ENCODE data around the gene PNN. TPM values are rescaled to one million over a fixed set of nuclear protein-coding genes. Genes with fewer than 3 reads are reported as not detected.
"Not testable (repeated sequence)": the region's sequence is repeated elsewhere in the genome, so short reads cannot be mapped to it uniquely, and the experiment has no call there.

Gene PNN
- total and polyA plus RNA-seq, 10 of the 15 experiments (the other 5 are each of a cell fraction or from before 2014, with no cell fraction given) = 44.2 to 166 (median 91.0) TPM

GRCh38 chr14:39203659-39204606, 28.9 kb downstream of the PNN start:
- ChIA-PET SMC1A (ENCODE audit: uncharacterized antibody, unreplicated experiment) (interaction anchor here (0.7 to 1.3 kb wide), 2 partner anchors 15 to 171 kb away, joined by 3 read pairs; no protein-coding TSS in a partner anchor), CTCF (no interaction called here), POLR2A (no interaction called here), RAD21 (ENCODE audit: unreplicated experiment) (no interaction called here)
- no peak for ATAC-seq
- Histone ChIP-seq H3K36me3 (ENCODE audit: control insufficient read depth in 2 of 2, insufficient read depth in 2 of 2, low read length in 1 of 2) (no peaks in the 10 kb centered on the region), H3K4me3 (no peak overlapping the region), H3K4me2 (ENCODE audit: control insufficient read depth, insufficient read depth) (no peak overlapping the region), H2AFZ (ENCODE audit: control insufficient read depth, low read depth, low read length) (no peak overlapping the region), H4K20me1 (ENCODE audit: control insufficient read depth, insufficient read depth) (no peaks in the 10 kb centered on the region), H3K79me2 (ENCODE audit: control insufficient read depth, insufficient read depth, low read length) (no peaks in the 10 kb centered on the region), H3K4me1 (ENCODE audit: control insufficient read depth, insufficient read depth, low read length) (no peaks in the 10 kb centered on the region), H3K9ac (ENCODE audit: control insufficient read depth, insufficient read depth, low read length) (no peak overlapping the region), H3K27ac (ENCODE audit: control insufficient read depth, insufficient read depth) (no peak overlapping the region), H3K9me3 (replicated peaks; ENCODE audit: control insufficient read depth, insufficient read depth, low read length) (no peaks in the 10 kb centered on the region), H3K27me3 (replicated peaks in 1 of 2; ENCODE audit: control insufficient read depth in 2 of 2, insufficient read depth in 2 of 2, low read length in 1 of 2) (no peaks in the 10 kb centered on the region)
- WGBS (ENCODE audit: insufficient coverage, insufficient replicate concordance, low lambda C conversion rate, missing lambda C conversion rate) = 53% methylated on average over 5 of the region's 5 CpGs
- FAIRE-seq = no peak
- no peak for TF ChIP-seq TCF3 (IDR thresholded peaks at IDR 0.05; ENCODE audit: borderline replicate concordance, insufficient read depth, low read depth, low read length)
- TF ChIP-seq GATAD2B (conservative IDR thresholded peaks at IDR 0.05; ENCODE audit: low read depth) = no peak
- TF ChIP-seq IKZF1 (conservative IDR thresholded peaks at IDR 0.05) = no peak
- no peak for TF ChIP-seq GABPA (IDR thresholded peaks at IDR 0.05; ENCODE audit: low read depth)
- in situ Hi-C loops (cut with MboI) (no loop called here), intact Hi-C loops (cut with micrococcal nuclease; ENCODE audit: unreplicated experiment) (no loop called here)
- no peak for DNase-seq (ENCODE audit: low read depth, low spot score)
- no TSS peak for BruUV-seq (replicated peaks)

DNA sequence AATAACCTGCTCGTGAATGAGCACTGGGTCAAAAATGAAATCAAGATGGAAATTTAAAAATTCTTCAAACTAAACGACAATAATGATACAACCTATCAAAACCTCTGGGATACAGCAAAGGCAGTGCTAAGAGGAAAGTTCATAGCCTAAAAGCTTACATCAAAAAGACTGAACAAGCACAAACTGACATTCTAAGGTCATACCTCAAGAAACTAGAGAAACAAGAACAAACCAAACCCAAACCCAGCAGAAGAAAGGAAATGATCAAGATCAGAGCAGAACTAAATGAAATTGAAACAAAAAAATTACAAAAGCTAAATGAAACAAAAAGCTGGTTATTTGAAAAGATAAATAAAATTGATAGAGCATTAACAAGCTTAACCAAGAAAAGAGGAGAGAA, 32.4 kb downstream of the PNN start:
- H3K4me2 ChIP-seq (ENCODE audit: control insufficient read depth, insufficient read depth); in situ Hi-C loops (cut with MboI); CTCF ChIA-PET; intact Hi-C loops (cut with micrococcal nuclease; ENCODE audit: unreplicated experiment); H3K4me3 ChIP-seq; DNase-seq (ENCODE audit: low read depth, low spot score); H4K20me1 ChIP-seq (ENCODE audit: control insufficient read depth, insufficient read depth); H3K36me3 ChIP-seq (ENCODE audit: control insufficient read depth in 2 of 2, insufficient read depth in 2 of 2, low read length in 1 of 2); H3K4me1 ChIP-seq (ENCODE audit: control insufficient read depth, insufficient read depth, low read length); FAIRE-seq; H3K9me3 ChIP-seq (replicated peaks; ENCODE audit: control insufficient read depth, insufficient read depth, low read length); H3K27ac ChIP-seq (ENCODE audit: control insufficient read depth, insufficient read depth); H3K79me2 ChIP-seq (ENCODE audit: control insufficient read depth, insufficient read depth, low read length); H3K27me3 ChIP-seq (replicated peaks in 1 of 2; ENCODE audit: control insufficient read depth in 2 of 2, insufficient read depth in 2 of 2, low read length in 1 of 2); ATAC-seq; H3K9ac ChIP-seq (ENCODE audit: control insufficient read depth, insufficient read depth, low read length); POLR2A ChIA-PET; H2AFZ ChIP-seq (ENCODE audit: control insufficient read depth, low read depth, low read length); BruUV-seq (replicated peaks): not testable (repeated sequence)
- WGBS (ENCODE audit: insufficient coverage, insufficient replicate concordance, low lambda C conversion rate, missing lambda C conversion rate) = 22% methylated on average over 2 of the region's 2 CpGs
- SMC1A ChIA-PET (ENCODE audit: uncharacterized antibody, unreplicated experiment) = interaction anchor here (0.9 to 1.3 kb wide), 2 partner anchors 15 to 17 kb away, joined by 3 to 4 read pairs; no protein-coding TSS in a partner anchor
- RAD21 ChIA-PET (ENCODE audit: unreplicated experiment) = interaction anchor here (0.6 kb wide), 1 partner anchor 172 kb away, joined by 3 read pairs; no protein-coding TSS in a partner anchor

Data from GM12878 (cell line).